Fibroblast of peridontal ligament (primary cell): Measurements from ENCODE around the gene TNFSF13B.

Experiments used
- DNase-seq: peaks from one replicate; pipeline ENCODE4 v3.0.0-alpha.2; 2010; ENCODE audit errors: extremely low read depth

Gene TNFSF13B

DNA sequence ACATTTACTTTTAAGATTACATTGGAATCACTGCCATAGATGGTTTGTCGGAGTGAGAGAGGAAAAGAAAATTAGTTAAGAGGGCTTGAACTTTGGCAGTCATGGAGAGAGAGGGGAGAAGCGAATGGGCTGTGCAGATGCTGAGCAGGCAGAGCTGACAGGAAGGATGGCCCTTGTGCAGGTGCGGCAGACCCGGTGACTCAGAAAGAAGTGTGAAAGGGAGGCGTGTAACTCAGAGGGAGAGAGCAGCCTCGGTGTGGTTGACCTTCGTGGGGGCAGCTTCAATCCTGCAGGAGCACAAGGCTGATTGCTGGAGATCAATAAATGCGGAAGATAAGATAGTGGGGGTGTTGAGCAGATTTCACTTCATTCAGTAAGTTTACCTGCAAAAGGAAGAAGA is 76.9 kb downstream of the TNFSF13B start:
- no peak for DNase-seq

DNA sequence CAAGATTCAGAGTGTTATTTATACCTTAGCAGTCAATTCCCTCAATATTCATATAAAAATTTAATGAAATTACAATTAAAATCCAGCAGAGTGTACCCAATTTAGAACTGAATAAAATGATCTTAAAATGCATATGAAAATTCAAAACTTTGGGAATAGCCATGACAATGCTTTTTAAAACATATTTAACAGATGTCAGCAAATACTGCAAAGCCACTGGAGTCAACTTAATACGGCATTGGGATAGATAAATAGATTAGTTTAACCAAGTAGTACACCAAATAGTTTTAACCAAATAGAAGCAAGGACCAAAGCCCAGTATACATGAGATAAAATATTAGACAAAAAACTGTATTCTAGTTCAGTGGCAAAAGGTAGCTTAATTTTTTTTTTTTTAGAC is 79.8 kb downstream of the TNFSF13B start:
- DNase-seq: no peak

- no peak for DNase-seq
Observed at GRCh38 chr13:108350579-108350978, 81.1 kb downstream of the TNFSF13B start.

- peak; percentile 3 for DNase-seq
Observed at GRCh38 chr13:108352599-108352998, 83.1 kb downstream of the TNFSF13B start.

DNA sequence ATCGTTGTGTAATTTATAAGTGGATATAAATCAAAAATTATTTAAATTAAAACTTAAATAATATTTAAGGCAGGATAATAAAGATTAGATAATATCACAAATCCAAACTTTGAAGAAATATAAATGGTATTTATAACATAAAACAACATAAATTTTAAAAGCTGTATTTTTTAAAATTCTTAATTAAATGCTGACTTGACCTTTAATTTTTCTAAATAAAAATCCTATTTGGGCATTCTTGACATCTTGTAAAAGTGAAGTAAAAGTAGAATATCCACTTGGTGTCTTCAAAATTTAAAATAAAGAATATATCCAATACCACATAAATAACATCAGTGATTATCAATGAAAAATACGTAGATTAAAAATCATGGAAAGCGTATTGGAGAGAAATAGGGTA is 87.7 kb downstream of the TNFSF13B start:
- DNase-seq: no peak
